Activated CD4-positive, alpha-beta T cell treated with anti-CD3 and anti-CD28 coated beads, Interleukin-2, amount 50 U/mL, for 1 hour (primary cell): ENCODE measurements around the gene SPAG16.
"Not testable (repeated sequence)": the region's sequence is repeated elsewhere in the genome, so short reads cannot be mapped to it uniquely, and the experiment has no call there.

ENCODE experiments used
- DNase-seq: peaks from one replicate; pipeline ENCODE4 v3.0.0-alpha.2; 2020

SPAG16 gene

DNA sequence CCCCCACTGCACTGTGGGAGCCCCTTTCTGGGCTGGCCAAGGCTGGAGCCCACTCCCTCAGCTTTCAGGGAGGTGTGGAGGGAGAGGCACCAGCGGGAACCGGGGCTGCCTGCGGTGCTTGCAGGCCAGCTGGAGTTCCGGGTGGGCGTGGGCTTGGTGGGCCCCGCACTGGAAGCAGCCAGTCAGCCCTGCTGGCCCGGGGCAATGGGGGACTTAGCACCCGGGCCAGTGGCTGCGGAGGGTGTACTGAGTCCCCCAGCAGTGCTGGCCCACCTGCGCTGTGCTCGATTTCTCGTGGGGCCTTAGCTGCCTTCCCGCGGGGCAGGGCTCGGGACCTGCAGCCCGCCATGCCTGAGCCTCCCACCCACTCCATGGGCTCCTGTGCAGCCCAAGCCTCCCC is 434.1 kb downstream of the SPAG16 start:
- DNase-seq, result not testable (repeated sequence)

GRCh38 chr2:213722565-213722964 is 438.3 kb downstream of the SPAG16 start:
- no peak for DNase-seq

- no peak for DNase-seq
Observed at GRCh38 chr2:213723041-213723560, 438.8 kb downstream of the SPAG16 start.

DNA sequence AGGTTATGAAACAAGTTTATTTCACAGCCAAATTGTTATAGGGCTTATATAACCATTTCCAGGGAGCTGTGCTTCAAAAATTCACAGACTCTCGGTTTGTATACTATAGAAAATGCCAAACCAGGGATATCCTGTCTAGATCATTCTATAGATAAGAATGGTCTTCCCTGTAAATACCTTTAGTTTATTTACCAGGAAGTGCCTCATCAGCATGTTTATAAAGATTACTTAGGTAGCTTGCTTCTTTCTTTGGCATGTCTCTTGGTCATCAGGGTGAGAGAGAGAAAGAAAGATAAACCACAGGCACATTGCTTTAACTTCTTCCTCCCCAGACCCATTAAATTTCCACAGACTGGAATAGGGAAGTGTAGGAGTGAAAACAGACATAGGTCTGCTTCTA is 439.4 kb downstream of the SPAG16 start:
- no peak for DNase-seq

DNA sequence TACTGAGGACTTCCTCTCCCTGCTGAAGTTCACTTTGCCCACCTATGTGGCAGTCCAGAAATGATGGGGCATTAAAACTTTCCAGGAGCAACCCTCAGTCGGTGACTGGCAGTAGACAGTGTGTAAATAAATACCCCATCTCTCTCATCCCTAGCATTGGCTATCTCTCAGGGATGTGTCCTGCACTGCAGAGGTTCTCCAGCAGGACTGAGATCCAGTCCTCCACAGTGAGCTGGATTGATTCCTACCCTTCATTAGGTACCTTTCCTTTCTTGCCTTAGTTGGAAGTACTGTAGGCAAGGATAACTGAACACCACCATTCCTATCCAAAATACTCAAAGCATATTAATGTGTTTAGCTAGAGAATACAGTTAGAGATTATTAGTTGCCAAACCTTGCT is 441.8 kb downstream of the SPAG16 start:
- no peak for DNase-seq

DNA sequence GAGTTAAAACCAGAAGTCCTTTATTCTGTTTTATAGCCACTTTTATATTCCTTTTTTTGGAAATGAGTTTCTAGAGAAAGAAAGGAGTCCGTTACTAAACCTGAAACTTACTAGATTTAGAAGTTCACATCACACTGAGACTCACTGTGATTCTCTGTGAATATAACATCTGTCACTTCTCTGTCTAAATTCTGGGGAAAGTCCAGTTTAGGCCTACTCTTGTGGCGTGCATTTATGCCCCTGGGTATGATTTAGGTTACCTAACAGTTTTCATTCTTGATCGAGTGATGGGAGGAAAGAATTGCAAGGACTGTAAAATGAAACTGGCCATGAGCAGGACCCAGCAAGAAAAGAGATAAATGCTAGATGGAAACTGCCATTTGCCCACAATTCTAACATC is 449.6 kb downstream of the SPAG16 start:
- DNase-seq, result no peak

GRCh38 chr2:213740453-213740852 is 456.2 kb downstream of the SPAG16 start:
- DNase-seq, result no peak

DNA sequence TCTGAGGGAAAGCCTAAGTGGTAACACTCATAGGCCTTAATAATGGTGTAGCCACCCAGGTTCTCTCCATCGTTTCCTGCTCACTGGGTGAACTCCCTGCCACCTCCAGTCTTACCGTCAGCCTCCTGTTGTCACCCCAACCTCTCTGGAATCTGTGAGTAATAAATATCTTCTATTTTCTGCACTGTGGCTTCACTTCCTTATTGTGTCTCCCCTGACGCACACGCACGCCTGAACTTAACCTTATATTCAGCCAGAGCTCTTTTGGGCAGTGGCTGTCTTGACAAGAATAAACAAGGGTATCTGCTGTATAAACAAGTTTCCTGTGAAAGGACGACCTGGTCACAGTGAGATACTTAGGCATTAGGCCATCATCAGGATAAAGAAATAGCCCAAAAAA is 467.2 kb downstream of the SPAG16 start:
- DNase-seq, result no peak

DNA sequence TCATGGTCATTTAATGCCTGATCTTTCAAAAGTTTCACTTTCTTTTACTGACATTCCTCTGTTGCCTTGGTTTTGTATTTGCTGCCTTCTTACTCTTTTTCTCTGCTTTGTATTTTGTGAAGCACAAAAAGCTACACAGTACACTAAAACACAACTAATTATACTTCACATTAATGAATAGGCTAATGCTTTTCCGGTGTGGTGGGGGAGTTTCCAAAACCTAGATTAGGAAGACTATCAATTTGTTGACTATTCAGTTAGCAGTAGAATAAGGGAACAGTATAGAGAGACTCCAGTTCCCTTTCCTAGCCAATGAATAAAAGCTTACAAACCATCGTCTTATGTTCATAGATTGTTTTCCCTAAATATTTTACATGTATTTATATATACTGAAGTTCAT is 468.3 kb downstream of the SPAG16 start:
- DNase-seq, result no peak

DNA sequence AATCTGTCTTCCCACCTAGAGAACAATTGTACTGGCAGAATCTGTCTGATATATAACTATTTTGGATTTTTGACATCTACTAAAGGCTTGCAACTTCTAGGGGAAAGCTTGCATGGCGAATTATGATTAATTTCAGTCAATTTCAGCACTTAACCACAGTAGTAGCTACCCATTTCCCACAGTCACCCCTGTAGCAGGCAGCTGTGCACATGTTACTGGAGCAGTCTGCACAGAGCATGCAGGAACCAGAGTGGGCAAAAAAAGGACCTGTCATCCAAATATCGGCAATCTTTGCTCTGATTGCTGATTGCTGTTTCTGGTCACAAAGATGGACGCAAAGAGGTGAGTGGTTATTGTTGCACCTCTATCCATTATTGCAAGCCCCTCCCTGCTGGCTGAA is 473.3 kb downstream of the SPAG16 start:
- DNase-seq, result no peak

DNA sequence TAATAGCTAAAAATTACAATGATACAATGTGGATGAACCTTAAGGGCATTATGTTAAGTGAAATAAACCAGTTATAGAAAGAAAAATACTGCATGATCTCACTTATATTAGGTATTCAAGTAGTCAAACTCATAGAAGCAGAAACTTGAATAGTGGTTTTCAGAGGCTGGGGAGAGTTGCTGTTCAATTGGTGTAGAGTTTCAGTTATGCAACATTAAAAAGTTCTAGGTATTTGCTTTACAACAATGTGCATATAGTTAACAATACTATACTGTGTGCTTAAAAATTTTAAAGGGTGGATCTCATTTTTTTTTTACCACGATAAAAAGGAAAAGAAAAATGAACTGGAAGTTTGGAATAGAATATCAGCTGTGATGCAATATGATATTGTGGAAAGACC is 479.1 kb downstream of the SPAG16 start:
- no peak for DNase-seq

DNA sequence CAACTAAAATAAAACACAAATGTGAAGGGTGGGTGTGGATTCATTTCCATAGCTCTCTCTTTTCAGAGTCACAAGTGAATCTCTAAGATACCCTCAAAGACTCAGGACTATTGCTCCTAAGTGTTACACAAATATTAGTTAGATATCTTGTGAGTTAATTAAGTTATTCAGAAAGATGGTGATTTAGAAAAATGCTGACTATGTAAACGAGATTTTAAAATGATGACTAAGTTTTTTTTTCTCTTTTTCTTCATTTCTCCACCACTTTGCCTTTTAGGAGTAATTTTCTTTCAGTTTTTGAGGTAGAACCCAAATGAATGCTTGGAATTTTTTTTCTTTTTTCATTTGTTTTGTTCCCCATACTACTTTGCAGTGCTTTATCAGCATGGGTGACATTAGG is 479.7 kb downstream of the SPAG16 start:
- DNase-seq, result no peak

DNA sequence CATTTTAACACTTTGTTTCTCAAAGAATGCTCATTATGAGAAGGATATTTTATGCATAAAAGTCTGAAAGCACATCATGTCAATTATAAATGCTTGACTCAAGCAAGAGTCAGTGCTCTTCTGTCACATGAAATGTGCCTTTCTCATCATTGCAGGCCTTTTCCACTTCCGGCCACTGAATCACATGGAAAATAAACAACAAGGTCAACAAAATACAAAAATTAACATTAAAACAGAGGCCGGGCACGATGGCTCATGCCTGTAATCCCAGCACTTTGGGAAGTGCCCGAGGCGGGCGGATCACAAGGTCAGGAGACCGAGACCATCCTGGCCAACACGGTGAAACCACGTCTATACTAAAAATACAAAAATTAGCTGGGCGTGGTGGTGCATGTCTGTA is 480.6 kb downstream of the SPAG16 start:
- no peak for DNase-seq

- DNase-seq, result no peak
Observed at GRCh38 chr2:213766062-213766461, 481.8 kb downstream of the SPAG16 start.

DNA sequence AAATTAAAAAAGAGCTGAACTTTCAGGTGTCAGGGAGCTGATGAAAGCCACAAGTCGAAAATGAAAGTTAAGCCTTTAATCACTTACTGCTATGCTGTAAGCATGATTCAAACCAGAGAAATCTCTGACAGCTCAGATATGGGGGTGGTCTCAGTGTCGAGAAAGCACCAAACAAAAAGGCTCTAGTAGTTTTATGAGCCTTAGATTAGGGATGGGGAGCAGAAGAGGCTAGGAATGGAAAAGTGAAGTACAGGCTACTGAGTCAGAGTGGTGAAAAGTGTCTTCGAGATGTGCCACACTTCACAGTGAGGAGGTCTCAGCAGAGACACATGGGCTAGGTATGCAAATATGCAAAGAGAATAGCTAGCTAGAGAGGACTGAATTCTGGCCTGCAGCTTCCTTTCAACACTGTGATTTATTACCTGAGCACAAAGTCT is 482.2 kb downstream of the SPAG16 start:
- DNase-seq, result no peak

DNA sequence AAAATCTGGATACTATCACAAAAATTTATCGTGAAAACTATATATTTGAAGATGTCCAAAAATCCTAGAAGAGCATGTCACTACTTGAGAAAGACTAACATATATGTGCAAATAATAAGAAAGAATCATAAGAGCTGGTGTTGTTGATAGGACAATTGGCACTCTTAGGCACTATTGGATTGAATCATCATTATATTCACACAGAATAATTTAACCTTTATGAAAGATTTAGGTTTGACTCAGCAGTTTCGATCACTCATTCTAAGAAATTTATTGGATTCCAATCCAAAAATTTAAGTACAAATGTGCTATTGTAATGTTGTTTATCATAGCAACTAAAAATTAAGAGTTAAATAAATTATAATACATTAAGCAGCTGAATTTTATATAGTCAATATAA is 503.6 kb downstream of the SPAG16 start:
- DNase-seq, result no peak

- no peak for DNase-seq
Observed at GRCh38 chr2:213789940-213790339, 505.7 kb downstream of the SPAG16 start.

DNA sequence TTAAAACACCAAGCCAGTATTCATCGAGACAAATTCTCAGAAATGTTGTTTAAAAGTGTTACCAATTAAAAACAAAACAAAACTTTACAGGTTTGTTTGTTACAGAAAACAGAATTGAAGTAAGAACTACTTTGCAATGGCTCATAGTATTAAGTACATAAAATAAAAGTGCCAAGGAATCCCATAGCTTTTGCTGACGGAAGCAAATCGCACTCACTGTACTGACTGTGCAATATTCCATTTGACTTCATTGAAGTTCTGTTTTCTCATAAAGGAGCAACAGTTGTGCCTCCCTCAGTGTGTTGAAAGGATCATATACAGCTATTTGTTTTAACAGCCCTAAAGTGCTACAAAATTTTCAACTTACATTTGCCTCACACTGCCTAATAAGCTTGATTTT is 507.8 kb downstream of the SPAG16 start:
- DNase-seq, result no peak

DNA sequence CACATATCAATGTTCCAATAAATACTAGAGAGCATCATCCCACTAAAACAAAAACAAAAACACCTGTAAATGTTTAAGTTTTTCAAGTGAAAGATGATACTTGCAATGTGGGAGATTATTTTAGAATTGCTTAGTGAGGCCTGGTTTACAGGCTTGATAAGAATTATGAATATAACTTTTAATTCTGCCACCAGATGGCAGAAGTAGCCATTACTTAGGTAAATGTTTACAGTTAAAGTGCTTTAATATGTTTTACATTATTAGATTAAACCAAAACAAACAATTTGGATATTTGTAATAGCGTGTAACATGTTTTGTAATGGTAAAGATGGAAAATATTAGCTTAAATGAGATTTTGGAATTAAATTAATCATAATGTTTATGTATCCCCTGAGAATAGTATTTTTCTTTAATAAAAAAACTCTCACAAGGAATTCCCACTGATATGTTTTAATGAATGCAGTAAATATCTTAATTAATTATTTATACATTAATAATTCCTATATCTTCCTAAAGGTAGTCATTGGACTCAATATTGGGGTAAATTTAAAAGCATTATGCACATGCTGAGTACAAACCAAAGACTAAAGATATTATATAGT is 522.0 kb downstream of the SPAG16 start:
- DNase-seq, result no peak

GRCh38 chr2:213816583-213816982 is 532.3 kb downstream of the SPAG16 start:
- no peak for DNase-seq

DNA sequence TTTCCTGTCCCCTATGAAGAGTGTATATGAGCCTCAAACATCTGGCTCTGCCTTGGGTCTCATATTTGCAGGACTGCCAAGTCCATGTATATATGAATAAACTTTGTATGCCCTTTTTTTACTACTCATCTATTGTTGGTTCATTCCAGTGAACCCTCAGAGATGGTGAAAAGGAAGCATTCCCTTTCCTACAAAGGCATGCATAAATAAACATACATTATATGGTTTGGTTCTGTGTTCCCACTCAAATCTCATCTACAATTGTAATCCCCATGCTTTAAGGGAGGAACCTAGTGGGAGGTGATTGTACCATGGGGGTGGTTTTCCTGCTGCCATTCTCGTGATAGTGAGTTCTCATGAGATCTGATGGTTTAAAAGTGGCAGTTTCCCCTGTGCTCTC is 534.2 kb downstream of the SPAG16 start:
- DNase-seq, result no peak

DNA sequence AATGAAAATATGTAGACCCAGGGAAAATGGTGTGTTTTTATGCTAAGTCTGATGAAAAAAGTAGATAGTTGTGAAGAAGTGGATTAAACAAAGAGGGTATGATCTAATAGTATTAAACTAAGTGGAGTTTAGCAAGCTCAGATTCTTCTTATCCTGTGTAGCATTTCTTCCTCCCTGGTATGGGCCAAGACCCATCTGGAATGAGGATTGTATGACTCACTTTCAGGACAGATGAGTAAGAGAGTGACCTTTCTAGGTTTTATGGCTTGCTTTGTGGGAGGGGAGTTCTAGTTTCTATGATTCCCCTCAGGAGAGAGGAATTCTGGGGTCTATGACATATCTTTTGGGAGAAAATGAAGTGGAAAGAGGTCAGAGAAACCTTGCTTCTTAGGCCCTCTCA is 550.1 kb downstream of the SPAG16 start:
- DNase-seq, result no peak

DNA sequence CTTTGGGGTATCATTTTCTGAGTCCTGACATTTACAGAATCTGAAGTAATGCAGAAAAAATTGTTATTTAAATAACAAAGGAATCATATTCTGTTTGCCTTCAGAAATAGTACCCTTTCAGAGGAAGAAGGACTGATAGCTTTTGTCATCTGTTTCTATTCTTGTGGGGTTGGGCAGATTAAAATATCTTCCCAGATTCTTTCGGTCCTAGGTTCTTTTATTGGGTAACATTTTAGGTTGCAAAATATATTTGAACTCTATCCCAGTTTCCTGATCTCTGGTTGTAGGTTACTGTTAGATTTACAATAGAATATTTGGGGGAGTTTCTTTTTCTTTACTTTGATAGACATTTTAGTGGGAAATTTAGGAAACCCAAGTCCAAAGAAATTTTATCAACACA is 550.5 kb downstream of the SPAG16 start:
- DNase-seq, result no peak

- no peak for DNase-seq
Observed at GRCh38 chr2:213846856-213847255, 562.6 kb downstream of the SPAG16 start.

- no peak for DNase-seq
Observed at GRCh38 chr2:213847316-213847715, 563.1 kb downstream of the SPAG16 start.

DNA sequence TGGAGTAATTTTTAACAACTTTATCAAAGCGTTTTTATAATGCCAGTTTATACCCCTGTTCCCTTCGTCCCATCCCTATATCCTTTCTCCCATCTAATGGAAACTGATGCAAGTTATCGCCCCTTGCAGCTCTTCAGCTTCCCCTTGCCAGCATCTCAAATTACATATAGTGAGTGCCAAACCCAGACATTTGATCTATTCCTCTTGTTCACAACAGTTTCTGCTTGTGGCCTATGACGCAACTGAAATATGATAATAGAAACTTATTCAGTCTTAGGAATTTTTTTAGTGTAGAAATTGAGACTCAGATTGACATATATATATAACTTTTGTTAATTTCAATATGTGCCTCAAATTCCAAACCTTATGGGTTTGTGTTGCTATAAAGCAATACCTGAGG is 564.4 kb downstream of the SPAG16 start:
- DNase-seq, result no peak
